Measurements from ENCODE around the gene ZNF485. TPM values are rescaled to one million over a fixed set of nuclear protein-coding genes. Genes with fewer than 3 reads are reported as not detected.

ZNF485 gene
- total RNA-seq, 6 experiments from 2014 or later, result 2.3 to 3.0 (median 2.7) TPM

DNA sequence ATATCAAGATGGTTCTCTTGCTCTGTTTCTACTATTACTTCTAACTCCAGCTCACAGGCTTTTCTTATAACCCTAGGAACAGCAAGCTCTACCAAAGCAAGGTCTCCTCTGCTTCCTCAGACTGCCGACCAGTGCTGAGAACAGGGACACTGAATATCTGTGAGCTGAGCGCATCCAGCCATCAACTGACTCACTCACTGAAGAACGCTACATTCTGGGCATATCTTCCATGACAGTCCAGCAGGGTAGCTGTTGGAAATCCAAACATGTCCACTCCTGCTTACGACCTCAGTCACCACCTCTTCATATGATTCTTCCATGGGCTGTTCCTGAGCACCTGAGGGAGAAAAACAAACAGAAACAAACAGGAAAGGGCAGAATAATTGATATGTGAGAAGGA, 39.6 kb downstream of the ZNF485 start:
- H3K4me1 Mint-ChIP-seq (ENCODE audit: low read depth), result peaks cover 12% of the 10 kb centered on the region
- peaks cover 56% of the 10 kb centered on the region for H3K9me3 Mint-ChIP-seq
- DNase-seq, result no peak
- TF ChIP-seq, protein P1, sequence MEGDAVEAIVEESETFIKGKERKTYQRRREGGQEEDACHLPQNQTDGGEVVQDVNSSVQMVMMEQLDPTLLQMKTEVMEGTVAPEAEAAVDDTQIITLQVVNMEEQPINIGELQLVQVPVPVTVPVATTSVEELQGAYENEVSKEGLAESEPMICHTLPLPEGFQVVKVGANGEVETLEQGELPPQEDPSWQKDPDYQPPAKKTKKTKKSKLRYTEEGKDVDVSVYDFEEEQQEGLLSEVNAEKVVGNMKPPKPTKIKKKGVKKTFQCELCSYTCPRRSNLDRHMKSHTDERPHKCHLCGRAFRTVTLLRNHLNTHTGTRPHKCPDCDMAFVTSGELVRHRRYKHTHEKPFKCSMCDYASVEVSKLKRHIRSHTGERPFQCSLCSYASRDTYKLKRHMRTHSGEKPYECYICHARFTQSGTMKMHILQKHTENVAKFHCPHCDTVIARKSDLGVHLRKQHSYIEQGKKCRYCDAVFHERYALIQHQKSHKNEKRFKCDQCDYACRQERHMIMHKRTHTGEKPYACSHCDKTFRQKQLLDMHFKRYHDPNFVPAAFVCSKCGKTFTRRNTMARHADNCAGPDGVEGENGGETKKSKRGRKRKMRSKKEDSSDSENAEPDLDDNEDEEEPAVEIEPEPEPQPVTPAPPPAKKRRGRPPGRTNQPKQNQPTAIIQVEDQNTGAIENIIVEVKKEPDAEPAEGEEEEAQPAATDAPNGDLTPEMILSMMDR (IDR thresholded peaks at IDR 0.05), result no peak
- no peak overlapping the region for H3K27ac Mint-ChIP-seq
- H3K27me3 Mint-ChIP-seq (ENCODE audit: insufficient read depth), result peaks cover 3% of the 10 kb centered on the region
- no peak overlapping the region for H3K4me3 Mint-ChIP-seq
- H3K36me3 Mint-ChIP-seq (ENCODE audit: low read depth), result peaks cover 52% of the 10 kb centered on the region

DNA sequence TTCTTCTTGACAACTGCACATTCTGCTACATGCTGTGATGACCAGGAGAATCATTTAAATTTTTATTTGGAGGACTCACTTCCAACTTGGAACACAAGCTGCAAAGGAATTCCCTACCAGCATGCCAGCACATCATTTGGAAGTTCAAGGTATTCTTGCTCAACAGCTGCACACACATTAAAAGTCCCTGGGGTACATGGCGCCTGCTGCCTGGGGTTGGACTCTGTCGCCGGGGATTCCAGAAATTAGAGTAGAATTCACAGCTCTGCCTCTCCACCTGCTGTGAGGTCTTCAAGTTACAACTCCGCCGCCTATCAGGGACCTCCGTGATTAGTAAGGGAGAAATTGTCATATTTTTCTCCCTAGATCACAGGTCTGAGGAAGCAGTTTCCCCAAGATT, 41.3 kb downstream of the ZNF485 start:
- Mint-ChIP-seq H3K27ac (peak overlapping the region; percentile 77; the same call in 1 of the 2 replicates), H3K9me3 (peaks cover 52% of the 10 kb centered on the region), H3K27me3 (ENCODE audit: insufficient read depth) (peaks cover 3% of the 10 kb centered on the region), H3K4me3 (peak overlapping the region; percentile 86), H3K36me3 (ENCODE audit: low read depth) (peaks cover 52% of the 10 kb centered on the region), H3K4me1 (ENCODE audit: low read depth) (peaks cover 13% of the 10 kb centered on the region)
- DNase-seq, result no peak
- TF ChIP-seq, protein P1 (IDR thresholded peaks at IDR 0.05), result no peak

DNA sequence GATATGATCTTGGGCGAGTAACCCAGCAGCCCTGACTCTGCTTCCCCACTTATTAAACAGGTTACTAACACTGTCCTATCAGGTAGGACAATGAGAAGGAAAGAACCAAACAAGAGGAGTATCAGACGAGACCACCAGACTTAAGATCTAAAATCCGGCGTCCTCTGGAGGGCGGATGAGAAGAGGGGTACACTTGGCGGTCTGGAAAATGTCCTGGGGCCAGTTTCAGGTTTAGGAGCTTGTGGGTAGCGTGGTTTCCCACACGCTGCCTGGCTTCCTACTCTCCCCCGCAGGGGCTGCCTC, 41.8 kb downstream of the ZNF485 start:
- Mint-ChIP-seq H3K27me3 (ENCODE audit: insufficient read depth) (peaks cover 3% of the 10 kb centered on the region), H3K9me3 (peaks cover 48% of the 10 kb centered on the region), H3K36me3 (ENCODE audit: low read depth) (peaks cover 47% of the 10 kb centered on the region), H3K27ac (peak overlapping the region; percentile 77), H3K4me3 (peak overlapping the region; percentile 86), H3K4me1 (ENCODE audit: low read depth) (peaks cover 17% of the 10 kb centered on the region)
- TF ChIP-seq, protein P1 (IDR thresholded peaks at IDR 0.05), result no peak
- DNase-seq, result no peak

DNA sequence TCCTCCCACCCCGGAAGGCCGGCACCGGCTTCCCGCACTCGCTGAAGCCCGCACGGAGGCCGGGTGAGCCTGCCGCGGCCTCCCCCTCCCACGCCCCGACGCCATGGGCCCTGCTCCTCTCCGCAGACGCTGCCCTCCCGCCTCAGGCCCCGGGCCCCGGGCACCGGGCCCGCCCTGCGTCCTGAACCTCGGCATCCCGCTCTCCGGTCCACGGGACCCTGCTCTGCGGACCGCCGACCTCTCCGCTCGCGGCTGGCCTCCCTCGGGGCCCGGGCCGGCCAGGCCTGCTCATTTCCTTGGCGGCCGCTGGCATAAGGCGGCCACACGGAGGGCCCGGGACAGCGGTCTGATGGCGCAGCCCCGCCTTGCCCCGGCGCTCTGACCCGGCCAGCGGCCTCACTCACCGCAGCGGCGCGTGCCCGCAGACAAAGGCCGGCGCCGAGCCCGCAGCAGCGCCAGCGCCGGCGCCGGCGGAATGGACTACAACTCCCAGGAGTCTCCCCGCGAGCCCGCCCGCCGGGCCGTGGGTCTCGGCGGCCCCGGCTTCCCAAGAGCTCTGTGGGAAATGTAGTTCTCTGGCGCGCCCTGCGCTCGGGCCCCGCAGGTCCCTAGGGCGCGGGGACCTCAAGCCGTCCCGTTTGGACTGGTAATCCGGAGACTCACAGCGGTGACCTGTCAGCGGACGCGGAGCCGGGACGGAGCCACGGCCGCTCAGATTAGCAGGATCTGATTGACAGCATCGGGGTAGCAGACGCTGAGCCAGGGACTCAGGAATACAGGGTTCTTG, 42.4 kb downstream of the ZNF485 start, which contains the start of gene ZNF32:
Gene ZNF32 (minus strand): TSS at position 484 of the 787 bp plus-strand sequence. CDS start 2,748 bp downstream, outside the sequence.
- TF ChIP-seq, protein P1 (IDR thresholded peaks at IDR 0.05), result no peak
- peaks cover 23% of the 10 kb centered on the region for H3K4me1 Mint-ChIP-seq (ENCODE audit: low read depth)

DNA sequence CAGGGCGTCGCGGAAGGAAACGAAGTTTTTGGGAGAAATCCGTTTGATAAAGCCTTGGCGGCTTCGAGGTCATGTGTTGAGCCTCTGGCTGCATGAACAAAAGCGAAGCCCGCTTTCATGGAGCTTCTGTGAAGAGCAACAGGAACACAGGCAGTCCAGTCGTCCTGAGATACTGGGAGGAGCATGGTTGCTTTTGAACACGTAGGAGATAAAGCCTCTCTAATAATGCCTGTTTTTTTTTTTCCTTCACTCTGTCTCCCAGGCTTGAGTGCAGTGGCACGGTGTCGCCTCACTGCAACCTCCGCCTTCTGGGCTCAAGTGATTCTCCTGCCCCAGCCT, 42.9 kb downstream of the ZNF485 start:
- H3K9me3 Mint-ChIP-seq, result peaks cover 36% of the 10 kb centered on the region
- H3K36me3 Mint-ChIP-seq (ENCODE audit: low read depth), result peaks cover 36% of the 10 kb centered on the region
- DNase-seq, result peak; percentile 5
- H3K4me3 Mint-ChIP-seq, result peak overlapping the region; percentile 92
- peaks cover 3% of the 10 kb centered on the region for H3K27me3 Mint-ChIP-seq (ENCODE audit: insufficient read depth)
- TF ChIP-seq, protein P1 (IDR thresholded peaks at IDR 0.05), result no peak
- H3K27ac Mint-ChIP-seq, result peak overlapping the region; percentile 79
- peaks cover 29% of the 10 kb centered on the region for H3K4me1 Mint-ChIP-seq (ENCODE audit: low read depth)

More for the DNA sequence above, 42.4 kb downstream of the ZNF485 start, which contains the start of gene ZNF32:
- H3K36me3 Mint-ChIP-seq (ENCODE audit: low read depth), result peaks cover 42% of the 10 kb centered on the region
- H3K4me3 Mint-ChIP-seq, result peak within 1 kb of the TSS; percentile 92
- H3K9me3 Mint-ChIP-seq, result peaks cover 42% of the 10 kb centered on the region
- peak within 1 kb of the TSS; percentile 79 for H3K27ac Mint-ChIP-seq
- peaks cover 3% of the 10 kb centered on the region for H3K27me3 Mint-ChIP-seq (ENCODE audit: insufficient read depth)
- peak; percentile 67 for DNase-seq
